ENCODE data around the gene COX8A. TPM values are rescaled to one million over a fixed set of nuclear protein-coding genes. Genes with fewer than 3 reads are reported as not detected.

Gene COX8A
- total RNA-seq, 1 donor from 2014 or later, result 282 TPM

- DNase-seq (ENCODE audit: low read depth), result no peak
- no peak overlapping the region for H3K4me3 ChIP-seq (ENCODE audit: low read depth, low read length)
- H3K36me3 ChIP-seq (ENCODE audit: control insufficient read depth, insufficient read depth, low read length), result no peaks in the 10 kb centered on the region
- H3K27me3 ChIP-seq (ENCODE audit: control insufficient read depth, insufficient read depth, low read length), result peaks cover 48% of the 10 kb centered on the region
- TF ChIP-seq, protein P1, sequence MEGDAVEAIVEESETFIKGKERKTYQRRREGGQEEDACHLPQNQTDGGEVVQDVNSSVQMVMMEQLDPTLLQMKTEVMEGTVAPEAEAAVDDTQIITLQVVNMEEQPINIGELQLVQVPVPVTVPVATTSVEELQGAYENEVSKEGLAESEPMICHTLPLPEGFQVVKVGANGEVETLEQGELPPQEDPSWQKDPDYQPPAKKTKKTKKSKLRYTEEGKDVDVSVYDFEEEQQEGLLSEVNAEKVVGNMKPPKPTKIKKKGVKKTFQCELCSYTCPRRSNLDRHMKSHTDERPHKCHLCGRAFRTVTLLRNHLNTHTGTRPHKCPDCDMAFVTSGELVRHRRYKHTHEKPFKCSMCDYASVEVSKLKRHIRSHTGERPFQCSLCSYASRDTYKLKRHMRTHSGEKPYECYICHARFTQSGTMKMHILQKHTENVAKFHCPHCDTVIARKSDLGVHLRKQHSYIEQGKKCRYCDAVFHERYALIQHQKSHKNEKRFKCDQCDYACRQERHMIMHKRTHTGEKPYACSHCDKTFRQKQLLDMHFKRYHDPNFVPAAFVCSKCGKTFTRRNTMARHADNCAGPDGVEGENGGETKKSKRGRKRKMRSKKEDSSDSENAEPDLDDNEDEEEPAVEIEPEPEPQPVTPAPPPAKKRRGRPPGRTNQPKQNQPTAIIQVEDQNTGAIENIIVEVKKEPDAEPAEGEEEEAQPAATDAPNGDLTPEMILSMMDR (IDR thresholded peaks at IDR 0.05; ENCODE audit: insufficient read depth, low read length, poor library complexity, severe bottlenecking), result no peak
Observed at GRCh38 chr11:64022125-64022784, 47.8 kb downstream of the COX8A start.

DNA sequence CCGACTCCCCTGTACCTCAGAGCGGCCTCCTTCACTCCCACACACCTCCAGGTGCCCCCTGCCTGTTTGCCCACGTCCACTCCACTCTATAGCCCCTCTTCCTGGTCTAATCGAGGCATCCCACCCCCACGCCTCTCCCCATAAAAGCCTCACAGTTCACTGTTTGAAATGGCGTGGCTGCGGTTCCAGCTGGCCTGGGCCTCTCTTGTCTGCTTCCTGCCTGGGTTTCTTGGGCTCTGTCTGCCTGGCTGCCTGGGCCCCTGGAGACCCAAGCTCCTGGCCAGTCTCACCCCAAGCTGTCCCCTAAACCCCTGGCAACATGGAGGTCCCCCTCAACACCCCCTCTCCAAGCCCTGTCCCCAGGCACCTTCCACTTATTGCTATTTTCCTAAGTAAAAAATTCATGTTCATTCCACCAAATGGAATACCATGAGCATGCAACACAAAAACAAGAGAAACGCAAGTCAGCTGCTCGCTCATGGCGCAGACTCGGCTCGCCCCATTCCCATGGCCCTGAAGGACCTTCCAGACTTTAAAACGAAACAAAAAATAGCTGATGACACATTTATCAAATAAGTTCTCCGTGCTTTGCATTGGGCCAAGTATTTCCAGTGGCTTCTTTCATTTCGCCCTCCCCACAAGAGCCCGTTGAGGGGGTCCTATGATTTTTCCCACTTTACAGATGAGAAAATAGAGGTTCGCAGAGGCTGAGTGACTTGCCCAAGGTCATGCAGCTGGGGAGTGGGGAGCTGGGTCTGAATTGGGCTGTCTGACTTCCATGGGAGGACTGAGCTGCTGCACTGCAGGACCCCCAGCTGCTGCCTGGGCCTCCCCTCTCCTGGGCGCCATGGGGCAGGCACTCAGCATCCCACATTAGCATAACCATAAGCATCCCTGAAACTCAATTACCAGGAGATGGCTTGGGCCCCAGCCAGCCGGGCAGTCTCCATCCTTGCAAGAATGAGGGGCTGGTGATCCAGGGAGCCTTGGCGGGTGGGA lies 49.6 kb downstream of the COX8A start:
- no peak overlapping the region for H3K4me3 ChIP-seq (ENCODE audit: low read depth, low read length)
- TF ChIP-seq, protein P1 (IDR thresholded peaks at IDR 0.05; ENCODE audit: insufficient read depth, low read length, poor library complexity, severe bottlenecking), result no peak
- no peak for DNase-seq (ENCODE audit: low read depth)
- H3K27me3 ChIP-seq (ENCODE audit: control insufficient read depth, insufficient read depth, low read length), result peaks cover 45% of the 10 kb centered on the region
- H3K36me3 ChIP-seq (ENCODE audit: control insufficient read depth, insufficient read depth, low read length), result no peaks in the 10 kb centered on the region

DNA sequence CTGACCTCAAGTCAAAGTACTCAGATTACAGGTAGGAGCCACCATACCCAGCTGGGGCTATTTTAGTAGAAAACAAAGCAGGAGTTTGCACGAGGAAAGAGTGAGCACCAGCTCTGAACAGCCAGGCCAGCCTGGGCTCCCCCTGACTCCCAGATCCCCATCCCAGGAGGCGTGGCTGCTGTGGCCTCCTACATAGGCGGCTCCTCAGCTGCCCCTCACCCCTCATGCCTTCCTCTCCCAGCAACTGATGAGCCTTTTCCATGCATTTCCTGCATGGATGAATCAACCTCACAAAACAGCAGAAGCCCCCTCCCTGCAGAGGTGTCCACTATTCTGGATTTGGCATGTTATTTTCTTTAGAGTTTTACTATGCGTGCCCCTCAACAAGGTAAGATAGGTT lies 50.8 kb downstream of the COX8A start:
- no peaks in the 10 kb centered on the region for H3K36me3 ChIP-seq (ENCODE audit: control insufficient read depth, insufficient read depth, low read length)
- no peak overlapping the region for H3K4me3 ChIP-seq (ENCODE audit: low read depth, low read length)
- TF ChIP-seq, protein P1 (IDR thresholded peaks at IDR 0.05; ENCODE audit: insufficient read depth, low read length, poor library complexity, severe bottlenecking), result no peak
- H3K27me3 ChIP-seq (ENCODE audit: control insufficient read depth, insufficient read depth, low read length), result peaks cover 44% of the 10 kb centered on the region
- DNase-seq (ENCODE audit: low read depth), result no peak

Other genes with a start within 250 kb of the COX8A start
- 25.1 and 59.3 TPM in 2 replicates for gene ZFTA, start 205.8 kb upstream of the COX8A start, total RNA-seq
- gene SPINDOC, start 161.2 kb upstream of the COX8A start, total RNA-seq, result 40.5 and 41.4 TPM in 2 replicates
- 40.1 and 45.2 TPM in 2 replicates for gene MARK2, start 135.5 kb upstream of the COX8A start, total RNA-seq
- 7.8 and 11.5 TPM in 2 replicates for gene RCOR2, start 57.5 kb upstream of the COX8A start, total RNA-seq
- 13.8 and 15.6 TPM in 2 replicates for gene NAA40, start 35.6 kb upstream of the COX8A start, total RNA-seq
- gene OTUB1, start 11.8 kb downstream of the COX8A start, total RNA-seq, result 100.0 and 119 TPM in 2 replicates
- 0.13 and 0.14 TPM in 2 replicates for gene FLRT1, start 61.3 kb downstream of the COX8A start, total RNA-seq
- gene MACROD1, start 191.5 kb downstream of the COX8A start, total RNA-seq, result 12.3 and 23.5 TPM in 2 replicates
- 138 and 148 TPM in 2 replicates for gene STIP1, start 211.6 kb downstream of the COX8A start, total RNA-seq
- 0.25 and 2.1 TPM in 2 replicates for gene FERMT3, start 232.1 kb downstream of the COX8A start, total RNA-seq